D341Med (cell line): ENCODE results near the gene XRRA1.
A peak's percentile ranks its signal among the peaks of the same experiment; 100 is the strongest.

Experiments
- DNase-seq: peaks from one replicate; pipeline ENCODE4 v3.0.0; 2012; ENCODE audit warnings: low spot score

XRRA1 gene

GRCh38 chr11:74950374-74950969 lies 1.6 kb upstream of the XRRA1 start:
- no peak for DNase-seq

GRCh38 chr11:74949753-74950137 lies 854 bp upstream of the XRRA1 start:
- peak; percentile 27 for DNase-seq

GRCh38 chr11:74948546-74948897 lies 369 bp downstream of the XRRA1 start:
- DNase-seq = peak; percentile 37

GRCh38 chr11:74942073-74942759 lies 6.7 kb downstream of the XRRA1 start:
- no peak for DNase-seq

GRCh38 chr11:74941492-74941891 lies 7.4 kb downstream of the XRRA1 start:
- no peak for DNase-seq

GRCh38 chr11:74937696-74938475 lies 11.0 kb downstream of the XRRA1 start:
- no peak for DNase-seq

- no peak for DNase-seq
These were observed 11.9 kb downstream of the XRRA1 start for GRCh38 chr11:74936976-74937375.

GRCh38 chr11:74936087-74936486 lies 12.8 kb downstream of the XRRA1 start:
- DNase-seq = no peak

GRCh38 chr11:74935285-74935684 lies 13.6 kb downstream of the XRRA1 start:
- DNase-seq = no peak

- no peak for DNase-seq
These were observed 15.1 kb downstream of the XRRA1 start for GRCh38 chr11:74933765-74934164.

GRCh38 chr11:74932797-74933196 lies 16.1 kb downstream of the XRRA1 start:
- no peak for DNase-seq

GRCh38 chr11:74932169-74932568 lies 16.7 kb downstream of the XRRA1 start:
- no peak for DNase-seq

- DNase-seq = peak; percentile 56
These were observed 19.2 kb downstream of the XRRA1 start for GRCh38 chr11:74929431-74930363.

GRCh38 chr11:74927496-74927895 lies 21.4 kb downstream of the XRRA1 start:
- DNase-seq = no peak

GRCh38 chr11:74926304-74927030 lies 22.4 kb downstream of the XRRA1 start:
- no peak for DNase-seq

- no peak for DNase-seq
These were observed 23.6 kb downstream of the XRRA1 start for GRCh38 chr11:74925281-74925680.

- DNase-seq = no peak
These were observed 25.8 kb downstream of the XRRA1 start for GRCh38 chr11:74923125-74923524.

GRCh38 chr11:74909812-74910211 lies 39.1 kb downstream of the XRRA1 start:
- DNase-seq = no peak

- DNase-seq = no peak
These were observed 39.5 kb downstream of the XRRA1 start for GRCh38 chr11:74909385-74909784.

- no peak for DNase-seq
These were observed 43.6 kb downstream of the XRRA1 start for GRCh38 chr11:74905326-74905725.

- DNase-seq = no peak
These were observed 46.5 kb downstream of the XRRA1 start for GRCh38 chr11:74902342-74902741.

GRCh38 chr11:74896311-74896710 lies 52.6 kb downstream of the XRRA1 start:
- DNase-seq = no peak
